GM19043 (cell line): ENCODE results near the gene FOXK1.
"Not testable (repeated sequence)": the region's sequence is repeated elsewhere in the genome, so short reads cannot be mapped to it uniquely, and the experiment has no call there.

Experiments
- ATAC-seq: cut with Tn5 transposase; IDR thresholded peaks from one replicate; pipeline ENCODE4 v1.9.1; 2021; ENCODE audit warnings: low read depth; ENCODE audit not compliant: unreplicated experiment

Gene FOXK1

GRCh38 chr7:4665661-4666060 is 16.4 kb upstream of the FOXK1 start:
- ATAC-seq = no peak

DNA sequence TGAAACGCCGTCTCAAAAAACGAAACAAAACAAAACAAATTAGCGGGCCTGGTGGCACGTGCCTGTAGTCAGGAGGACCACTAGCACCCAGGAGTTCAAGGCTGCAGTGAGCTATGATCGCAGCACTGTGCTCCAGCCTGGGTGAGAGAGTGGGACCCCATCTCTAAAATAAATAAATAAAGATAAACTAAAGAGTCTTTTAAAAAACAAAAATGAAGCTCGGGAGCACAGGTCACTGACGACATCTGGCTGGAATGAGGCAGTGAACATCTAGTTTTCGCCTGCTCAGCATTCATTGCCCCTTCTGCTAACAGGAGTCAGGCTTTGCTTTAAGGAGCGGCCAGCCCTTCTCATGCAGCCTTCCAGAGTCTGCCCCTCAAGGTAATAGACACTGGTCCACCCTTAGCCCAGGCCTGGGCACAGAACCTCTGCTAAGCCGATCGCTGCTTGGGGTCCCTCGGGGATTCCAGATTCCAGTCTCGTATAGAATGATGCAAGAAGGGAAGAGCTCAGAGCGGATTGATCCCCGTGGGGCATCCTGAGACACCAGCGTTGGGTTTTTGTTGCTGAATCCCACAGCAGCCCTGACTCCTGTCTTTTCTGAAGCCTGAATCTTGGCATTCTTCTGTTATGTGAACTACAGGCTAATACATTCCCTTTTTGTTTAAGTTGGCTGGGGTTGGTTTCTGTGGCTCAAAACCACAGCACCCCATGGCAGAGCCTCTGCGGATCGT is 14.2 kb upstream of the FOXK1 start:
- no peak for ATAC-seq

GRCh38 chr7:4668510-4668847 is 13.6 kb upstream of the FOXK1 start:
- no peak for ATAC-seq

GRCh38 chr7:4670791-4671190 is 11.3 kb upstream of the FOXK1 start:
- ATAC-seq = no peak

DNA sequence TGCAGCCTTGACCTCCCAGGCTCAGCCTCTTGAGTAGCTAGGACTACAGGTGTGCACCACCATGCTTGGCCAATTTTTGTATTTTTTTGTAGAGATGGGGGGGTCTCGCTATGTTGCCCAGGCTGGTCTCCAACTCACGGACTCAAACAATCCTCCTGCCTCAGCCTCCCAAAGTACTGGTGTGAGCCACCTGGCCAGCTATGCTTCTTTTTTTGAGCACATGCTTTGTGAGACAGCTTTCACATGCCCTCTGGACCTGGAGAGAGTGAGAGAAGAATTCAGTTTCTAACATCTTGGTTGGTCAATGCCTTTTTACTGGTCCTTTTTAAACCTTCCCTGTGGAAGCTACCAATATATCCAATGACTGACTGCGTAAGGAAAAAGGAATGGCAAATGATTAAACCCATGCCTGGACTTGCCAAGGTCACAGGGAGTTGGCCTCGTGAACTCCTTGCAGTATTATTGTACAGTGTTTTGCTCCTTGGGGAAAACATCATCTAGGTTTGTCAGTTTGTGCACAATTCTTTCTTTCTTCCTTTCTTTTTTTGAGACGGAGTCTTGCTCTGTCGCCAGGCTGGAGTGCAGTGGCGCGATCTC is 6.2 kb upstream of the FOXK1 start:
- ATAC-seq = no peak

- not testable (repeated sequence) for ATAC-seq
These were observed 4.6 kb upstream of the FOXK1 start for GRCh38 chr7:4677518-4677917.

GRCh38 chr7:4681218-4681851 is 760 bp upstream of the FOXK1 start:
- ATAC-seq = no peak

DNA sequence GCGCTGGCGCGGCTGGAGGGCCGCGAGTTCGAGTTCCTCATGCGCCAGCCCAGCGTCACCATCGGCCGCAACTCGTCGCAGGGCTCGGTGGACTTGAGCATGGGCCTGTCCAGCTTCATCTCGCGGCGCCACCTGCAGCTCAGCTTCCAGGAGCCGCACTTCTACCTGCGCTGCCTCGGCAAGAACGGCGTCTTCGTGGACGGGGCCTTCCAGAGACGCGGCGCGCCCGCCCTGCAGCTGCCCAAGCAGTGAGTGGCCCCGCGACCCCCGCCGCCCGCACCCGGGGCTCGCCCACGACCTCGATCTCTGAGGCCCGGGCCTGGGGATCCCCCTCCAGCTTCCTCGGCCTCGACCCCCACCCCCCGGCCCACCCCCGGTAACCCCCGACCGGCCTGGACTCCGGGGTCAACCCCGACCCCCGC is 537 bp downstream of the FOXK1 start:
- peak; percentile 36 for ATAC-seq

- no peak for ATAC-seq
These were observed 1.2 kb downstream of the FOXK1 start for GRCh38 chr7:4683043-4683883.

DNA sequence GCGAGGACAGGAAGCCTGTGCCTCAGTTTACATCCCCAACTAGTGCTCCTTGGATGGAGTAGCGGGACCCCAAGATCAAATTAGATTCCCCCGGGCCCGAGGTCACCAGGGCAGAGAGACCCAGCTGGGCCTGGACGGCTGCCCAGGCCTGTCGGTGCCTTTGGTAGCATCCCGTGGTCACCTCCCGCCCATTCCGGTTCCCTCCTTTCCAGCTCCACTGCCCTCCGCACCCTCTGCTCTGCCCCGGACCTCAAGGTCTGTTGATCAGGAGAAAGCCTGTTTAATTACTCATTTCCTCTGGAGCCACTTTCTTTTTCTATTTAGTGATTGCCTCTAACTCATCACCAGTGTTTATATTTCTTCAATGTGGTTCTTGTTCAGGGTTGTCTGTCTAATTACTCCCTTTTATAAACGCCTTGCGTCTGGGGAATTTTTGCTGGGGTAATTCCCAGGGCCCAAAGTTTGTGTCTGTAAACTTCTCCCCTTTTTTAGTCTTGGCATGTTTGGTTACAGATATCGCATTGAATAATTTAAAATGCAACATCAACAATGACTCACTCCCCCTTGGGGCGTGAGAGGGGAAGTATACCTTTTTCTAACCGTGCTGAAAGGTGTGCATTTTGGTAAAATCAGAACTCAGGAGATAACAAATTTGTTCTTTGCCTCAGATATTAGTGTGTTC is 1.9 kb downstream of the FOXK1 start:
- ATAC-seq = no peak

- no peak for ATAC-seq
These were observed 2.8 kb downstream of the FOXK1 start for GRCh38 chr7:4684846-4685245.

DNA sequence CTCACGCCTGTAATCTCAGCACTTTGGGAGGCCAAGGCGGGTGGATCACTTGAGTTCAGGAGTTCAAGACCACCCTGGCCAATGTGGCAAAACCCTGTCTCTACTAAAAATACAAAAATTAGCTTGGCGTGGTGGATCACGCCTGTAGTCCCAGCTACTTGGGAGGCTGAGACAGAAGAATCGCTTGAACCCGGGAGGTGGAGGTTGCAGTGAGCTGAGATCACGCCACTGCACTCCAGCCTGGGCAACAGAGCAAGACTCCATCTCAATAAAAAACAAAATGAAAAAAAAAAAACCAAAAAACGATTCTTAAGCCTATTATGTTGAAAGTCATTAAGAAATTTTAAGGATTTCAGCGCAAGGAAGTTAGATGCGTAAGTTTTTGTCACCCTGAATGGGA is 3.6 kb downstream of the FOXK1 start:
- not testable (repeated sequence) for ATAC-seq

- ATAC-seq = no peak
These were observed 5.9 kb downstream of the FOXK1 start for GRCh38 chr7:4687956-4688355.

GRCh38 chr7:4689151-4689550 is 7.1 kb downstream of the FOXK1 start:
- ATAC-seq = no peak

DNA sequence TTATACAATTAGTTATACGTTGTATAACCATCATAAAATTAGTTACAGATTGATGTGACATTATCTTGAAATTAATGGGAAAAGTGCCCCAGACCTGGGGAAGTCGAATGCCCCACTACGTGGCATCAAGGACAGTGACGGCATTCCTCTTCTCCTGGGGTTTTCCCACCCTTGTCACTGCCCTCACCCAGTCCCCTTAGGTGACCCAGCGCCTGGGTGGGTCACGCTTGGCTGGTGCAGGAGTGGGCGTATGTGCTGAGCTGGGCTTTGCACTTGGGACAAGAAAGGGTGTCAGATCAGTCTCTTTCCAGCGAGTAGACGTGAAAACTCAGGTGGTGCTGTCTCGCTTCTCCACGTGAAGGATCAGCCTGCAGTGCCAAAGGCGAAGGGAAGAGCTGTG is 7.6 kb downstream of the FOXK1 start:
- no peak for ATAC-seq

DNA sequence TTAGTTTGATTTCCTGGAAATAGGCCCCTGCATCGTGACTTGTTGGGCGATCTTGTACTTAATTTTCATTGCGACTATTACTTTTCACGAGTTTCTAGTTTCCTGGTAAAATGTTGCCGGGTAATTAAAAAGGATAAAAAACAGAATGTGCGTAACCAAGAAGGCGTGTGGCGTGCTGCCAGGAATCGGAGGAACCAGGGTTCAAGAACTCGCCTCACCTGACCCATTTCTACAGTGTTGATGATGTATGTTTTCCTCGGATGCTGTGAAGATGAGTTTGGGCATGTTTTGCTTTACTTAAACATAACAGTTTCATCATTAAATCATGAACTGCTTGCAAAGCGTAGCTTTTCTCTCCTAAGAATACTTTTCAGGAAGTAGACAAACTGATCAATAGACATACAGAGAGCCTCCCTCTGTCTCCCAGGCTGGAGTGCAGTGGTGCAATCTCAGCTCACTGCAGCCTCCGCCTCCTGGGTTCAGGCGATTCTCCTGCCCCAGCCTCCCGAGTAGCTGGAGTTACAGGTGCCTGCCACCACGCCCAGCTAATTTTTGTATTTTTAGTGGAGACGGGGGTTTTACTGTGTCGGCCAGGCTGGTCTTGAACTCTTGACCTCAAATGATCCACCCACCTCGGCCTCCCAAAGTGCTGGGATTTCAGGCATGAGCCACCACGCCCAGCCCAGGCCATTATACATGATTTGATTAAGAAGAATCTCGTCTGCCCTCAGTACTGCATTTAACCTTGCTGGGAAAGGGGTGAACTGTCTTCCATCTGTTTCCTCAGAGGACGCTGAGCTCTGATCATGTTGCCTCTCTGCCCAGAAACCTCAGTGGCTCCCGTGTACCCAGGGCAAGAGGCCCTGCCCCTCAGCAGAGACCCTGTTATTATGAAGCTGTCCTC is 9.1 kb downstream of the FOXK1 start:
- ATAC-seq = no peak

- no peak for ATAC-seq
These were observed 10.0 kb downstream of the FOXK1 start for GRCh38 chr7:4692055-4692454.

DNA sequence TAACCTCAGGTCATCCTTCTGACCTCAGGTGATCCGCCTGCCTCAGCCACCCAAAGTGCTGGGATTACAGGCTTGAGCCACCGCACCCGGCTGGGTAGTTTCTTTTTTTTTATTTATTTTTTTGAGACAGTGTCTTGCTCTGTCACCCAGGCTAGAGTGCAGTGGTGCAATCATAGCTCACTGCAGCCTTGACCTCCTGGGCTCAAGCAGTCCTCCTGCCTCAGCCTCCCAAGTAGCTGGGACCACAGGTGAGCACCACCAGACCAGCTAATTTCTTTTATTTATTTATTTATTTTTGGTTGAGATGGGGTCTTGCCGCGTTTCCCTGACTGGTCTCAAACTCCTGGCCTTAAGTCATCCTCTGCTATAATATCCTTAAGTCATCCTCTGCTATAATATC is 10.5 kb downstream of the FOXK1 start:
- not testable (repeated sequence) for ATAC-seq

DNA sequence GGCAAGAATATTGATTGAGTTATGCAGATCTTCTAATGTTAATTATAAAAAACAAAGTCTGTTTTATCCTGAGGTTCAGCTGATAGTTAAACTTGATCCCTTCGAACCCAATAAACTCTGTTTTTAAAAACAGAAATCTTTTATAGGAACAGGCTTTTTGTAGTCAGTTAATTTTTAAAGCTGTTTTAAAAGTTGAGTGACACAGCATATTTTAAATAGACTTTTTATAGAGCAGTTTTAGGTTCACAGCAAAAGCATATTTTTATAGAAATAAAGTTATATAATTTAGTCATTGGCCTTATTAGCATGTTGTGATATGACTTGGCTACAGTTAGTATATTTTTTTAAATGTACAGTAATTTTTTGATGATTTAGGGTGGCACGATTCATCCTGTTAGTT is 11.1 kb downstream of the FOXK1 start:
- no peak for ATAC-seq

DNA sequence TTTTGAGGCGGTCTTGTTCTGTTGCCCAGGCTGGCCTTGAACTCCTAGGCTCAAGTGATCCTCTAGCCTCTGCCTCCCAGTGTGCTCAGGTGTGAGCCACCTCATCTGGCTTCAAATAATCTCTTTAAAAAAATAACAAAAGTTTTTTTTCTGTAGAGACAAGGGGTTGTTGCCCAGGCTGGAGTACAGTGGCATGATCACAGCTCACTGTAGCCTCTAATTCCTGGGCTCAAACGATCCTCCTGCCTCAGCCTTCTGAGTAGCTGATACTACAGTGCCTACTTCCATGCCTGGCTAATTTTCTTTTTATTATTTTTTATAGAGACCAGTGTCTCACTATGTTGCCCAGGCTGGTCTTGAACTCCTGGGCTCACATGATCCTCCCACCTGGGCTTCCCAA is 11.7 kb downstream of the FOXK1 start:
- ATAC-seq = no peak
